Measurements from ENCODE around the gene SERTM1. TPM values are rescaled to one million over a fixed set of nuclear protein-coding genes. Genes with fewer than 3 reads are reported as not detected.

Gene SERTM1
- total RNA-seq, 1 donor: not detected

DNA sequence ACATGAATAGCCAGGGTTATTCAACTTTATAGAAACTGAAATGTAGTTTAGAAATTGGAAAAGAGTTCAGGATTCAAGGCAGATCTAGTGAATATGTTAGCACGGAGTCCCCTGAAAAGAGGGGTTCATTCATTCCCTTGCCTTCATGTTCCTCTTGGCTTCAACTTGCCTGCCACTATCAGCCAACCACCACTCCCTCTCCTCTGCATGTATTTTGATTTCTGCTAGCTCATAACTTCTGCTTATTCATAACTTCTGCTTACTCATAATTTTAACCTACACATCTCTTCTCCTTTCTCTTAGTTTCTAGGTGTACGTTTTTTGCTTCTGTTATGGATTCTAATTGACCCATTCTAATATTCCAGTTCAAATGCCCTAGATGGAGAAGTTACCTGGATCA, 5.5 kb upstream of the SERTM1 start:
- H3K4me2 ChIP-seq (ENCODE audit: insufficient read depth, low read length): no peak overlapping the region
- TF ChIP-seq, protein P1, sequence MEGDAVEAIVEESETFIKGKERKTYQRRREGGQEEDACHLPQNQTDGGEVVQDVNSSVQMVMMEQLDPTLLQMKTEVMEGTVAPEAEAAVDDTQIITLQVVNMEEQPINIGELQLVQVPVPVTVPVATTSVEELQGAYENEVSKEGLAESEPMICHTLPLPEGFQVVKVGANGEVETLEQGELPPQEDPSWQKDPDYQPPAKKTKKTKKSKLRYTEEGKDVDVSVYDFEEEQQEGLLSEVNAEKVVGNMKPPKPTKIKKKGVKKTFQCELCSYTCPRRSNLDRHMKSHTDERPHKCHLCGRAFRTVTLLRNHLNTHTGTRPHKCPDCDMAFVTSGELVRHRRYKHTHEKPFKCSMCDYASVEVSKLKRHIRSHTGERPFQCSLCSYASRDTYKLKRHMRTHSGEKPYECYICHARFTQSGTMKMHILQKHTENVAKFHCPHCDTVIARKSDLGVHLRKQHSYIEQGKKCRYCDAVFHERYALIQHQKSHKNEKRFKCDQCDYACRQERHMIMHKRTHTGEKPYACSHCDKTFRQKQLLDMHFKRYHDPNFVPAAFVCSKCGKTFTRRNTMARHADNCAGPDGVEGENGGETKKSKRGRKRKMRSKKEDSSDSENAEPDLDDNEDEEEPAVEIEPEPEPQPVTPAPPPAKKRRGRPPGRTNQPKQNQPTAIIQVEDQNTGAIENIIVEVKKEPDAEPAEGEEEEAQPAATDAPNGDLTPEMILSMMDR (IDR thresholded peaks at IDR 0.05; ENCODE audit: extremely low read depth, low read depth, low read length): no peak
- H3K36me3 ChIP-seq (ENCODE audit: insufficient read depth, low read length): no peaks in the 10 kb centered on the region
- no peak overlapping the region for H3K27ac ChIP-seq (ENCODE audit: low read depth, low read length)
- no peak overlapping the region for H3K4me3 ChIP-seq (ENCODE audit: insufficient read depth, low read length)
- H3K4me1 ChIP-seq (ENCODE audit: insufficient read depth, low read length): no peaks in the 10 kb centered on the region
- H4K20me1 ChIP-seq (ENCODE audit: insufficient read depth, low read length): no peaks in the 10 kb centered on the region
- peaks cover 7% of the 10 kb centered on the region for H3K27me3 ChIP-seq (ENCODE audit: insufficient read depth, low read length)
- H3K79me2 ChIP-seq (ENCODE audit: insufficient read depth, low read length): no peaks in the 10 kb centered on the region
- no peak overlapping the region for H2AFZ ChIP-seq (ENCODE audit: low read length)
- DNase-seq (ENCODE audit: insufficient read length, low spot score, missing footprints): no peak
- no peaks in the 10 kb centered on the region for H3K9me3 ChIP-seq (ENCODE audit: low read depth, low read length)

DNA sequence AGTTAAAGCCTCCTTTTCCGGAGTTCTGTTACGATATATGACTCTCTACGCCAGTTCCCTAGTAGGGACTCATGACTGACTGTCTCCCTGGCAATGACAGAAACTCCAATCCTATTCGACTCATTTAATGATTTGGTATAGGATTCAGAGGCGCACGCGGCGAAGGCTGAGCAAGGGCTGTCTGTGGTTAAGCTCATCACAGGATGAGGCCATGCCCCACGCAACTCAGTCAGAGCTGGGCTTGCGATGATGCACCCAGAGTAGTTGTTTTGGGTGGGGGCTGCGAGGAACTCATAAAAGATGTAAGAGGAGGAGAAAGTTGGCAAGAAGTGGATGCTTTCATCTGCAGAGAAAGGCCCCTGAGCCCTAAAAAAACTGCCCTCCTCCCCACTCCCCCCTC, 468 bp upstream of the SERTM1 start:
- H3K27me3 ChIP-seq (ENCODE audit: insufficient read depth, low read length): peaks cover 31% of the 10 kb centered on the region
- H3K4me1 ChIP-seq (ENCODE audit: insufficient read depth, low read length): no peaks in the 10 kb centered on the region
- H2AFZ ChIP-seq (ENCODE audit: low read length): no peak overlapping the region
- no peaks in the 10 kb centered on the region for H4K20me1 ChIP-seq (ENCODE audit: insufficient read depth, low read length)
- DNase-seq (ENCODE audit: insufficient read length, low spot score, missing footprints): no peak
- H3K4me3 ChIP-seq (ENCODE audit: insufficient read depth, low read length): no peak overlapping the region
- H3K27ac ChIP-seq (ENCODE audit: low read depth, low read length): no peak overlapping the region
- TF ChIP-seq, protein P1 (IDR thresholded peaks at IDR 0.05; ENCODE audit: extremely low read depth, low read depth, low read length): no peak
- no peaks in the 10 kb centered on the region for H3K36me3 ChIP-seq (ENCODE audit: insufficient read depth, low read length)
- no peaks in the 10 kb centered on the region for H3K9me3 ChIP-seq (ENCODE audit: low read depth, low read length)
- H3K4me2 ChIP-seq (ENCODE audit: insufficient read depth, low read length): no peak overlapping the region
- no peaks in the 10 kb centered on the region for H3K79me2 ChIP-seq (ENCODE audit: insufficient read depth, low read length)

DNA sequence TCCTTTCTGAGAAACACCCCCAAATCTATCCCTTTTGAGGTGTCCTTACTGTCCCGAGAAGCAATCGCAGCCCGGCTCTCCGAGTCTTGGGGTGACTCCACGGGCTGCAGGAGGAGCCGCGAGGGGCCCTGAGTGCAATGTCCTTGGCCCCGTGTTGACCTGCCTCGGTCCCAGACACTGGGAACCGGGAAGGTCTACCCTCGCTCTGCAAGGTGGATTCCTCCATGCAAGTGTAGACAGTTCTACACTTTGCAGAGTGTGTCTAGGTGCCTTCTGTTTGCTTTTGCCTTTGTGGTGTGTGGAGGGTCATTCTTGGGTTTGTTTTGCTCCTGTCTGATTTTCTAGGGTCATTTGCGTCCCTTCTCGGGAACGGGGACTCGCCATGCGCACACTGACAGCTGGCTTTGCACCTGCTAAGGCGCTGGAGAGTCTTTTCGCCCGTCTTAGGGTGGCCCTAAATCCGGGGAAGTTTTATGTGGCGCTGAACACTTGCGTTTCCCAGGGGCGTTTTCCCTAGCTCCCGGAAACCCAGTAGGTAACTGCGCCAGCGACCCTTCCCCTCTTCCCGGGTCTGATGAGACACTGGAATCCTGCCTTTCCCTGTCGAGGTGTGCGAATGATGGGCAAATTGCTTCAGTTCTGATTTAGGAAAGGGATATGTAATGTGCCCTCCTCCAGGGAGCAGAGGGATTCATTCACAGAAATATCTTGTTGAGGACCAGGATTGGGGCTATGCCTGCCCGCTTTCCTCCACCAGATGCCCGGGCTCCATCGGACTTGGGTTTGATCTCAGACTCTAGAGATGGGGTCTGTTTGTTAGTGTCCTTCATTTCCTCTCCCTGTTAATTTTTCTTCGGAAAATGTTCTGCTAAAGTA, 755 bp downstream of the SERTM1 start:
- DNase-seq (ENCODE audit: insufficient read length, low spot score, missing footprints): no peak
- no peak overlapping the region for H2AFZ ChIP-seq (ENCODE audit: low read length)

DNA sequence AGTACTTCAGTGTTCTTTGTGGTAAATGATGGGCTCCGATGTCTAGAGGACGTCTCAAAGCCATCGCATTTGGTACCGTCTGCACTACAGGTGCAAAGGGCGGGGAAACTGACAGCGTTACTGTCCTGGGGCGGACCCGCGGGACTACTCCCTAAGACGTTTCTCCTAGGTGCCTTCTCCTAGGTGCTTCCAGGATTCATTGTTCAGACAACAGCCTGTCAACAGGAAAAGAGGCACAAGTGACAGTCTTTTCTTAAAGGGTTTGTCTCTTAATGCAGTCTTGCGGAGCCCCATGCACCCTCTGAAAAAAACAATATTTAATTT, 1.4 kb downstream of the SERTM1 start:
- H3K36me3 ChIP-seq (ENCODE audit: insufficient read depth, low read length): no peaks in the 10 kb centered on the region
- H3K4me1 ChIP-seq (ENCODE audit: insufficient read depth, low read length): no peaks in the 10 kb centered on the region
- H3K9me3 ChIP-seq (ENCODE audit: low read depth, low read length): no peaks in the 10 kb centered on the region
- H3K27me3 ChIP-seq (ENCODE audit: insufficient read depth, low read length): peaks cover 31% of the 10 kb centered on the region
- H2AFZ ChIP-seq (ENCODE audit: low read length): no peak overlapping the region
- no peak overlapping the region for H3K27ac ChIP-seq (ENCODE audit: low read depth, low read length)
- H4K20me1 ChIP-seq (ENCODE audit: insufficient read depth, low read length): no peaks in the 10 kb centered on the region
- DNase-seq (ENCODE audit: insufficient read length, low spot score, missing footprints): no peak
- H3K4me2 ChIP-seq (ENCODE audit: insufficient read depth, low read length): no peak overlapping the region
- H3K79me2 ChIP-seq (ENCODE audit: insufficient read depth, low read length): no peaks in the 10 kb centered on the region
- no peak overlapping the region for H3K4me3 ChIP-seq (ENCODE audit: insufficient read depth, low read length)
- TF ChIP-seq, protein P1 (IDR thresholded peaks at IDR 0.05; ENCODE audit: extremely low read depth, low read depth, low read length): no peak

More for the DNA sequence above, 755 bp downstream of the SERTM1 start:
- Histone ChIP-seq H3K4me1 (ENCODE audit: insufficient read depth, low read length) (no peaks in the 10 kb centered on the region), H3K4me2 (ENCODE audit: insufficient read depth, low read length) (peak overlapping the region; percentile 48), H3K36me3 (ENCODE audit: insufficient read depth, low read length) (no peaks in the 10 kb centered on the region), H3K79me2 (ENCODE audit: insufficient read depth, low read length) (no peaks in the 10 kb centered on the region), H3K4me3 (ENCODE audit: insufficient read depth, low read length) (no peak overlapping the region), H3K27me3 (ENCODE audit: insufficient read depth, low read length) (peaks cover 31% of the 10 kb centered on the region), H3K27ac (ENCODE audit: low read depth, low read length) (no peak overlapping the region), H4K20me1 (ENCODE audit: insufficient read depth, low read length) (no peaks in the 10 kb centered on the region), H3K9me3 (ENCODE audit: low read depth, low read length) (no peaks in the 10 kb centered on the region)
- TF ChIP-seq, protein P1 (IDR thresholded peaks at IDR 0.05; ENCODE audit: extremely low read depth, low read depth, low read length): no peak

All from osteoblast (primary cell).